Gastrocnemius medialis (tissue), 4 donors: ENCODE results near the gene PML.

Source experiments
- POLR2A ChIP-seq, 2 donors: fragments of 450-650 bp; IDR thresholded peaks; one replicate each; pipeline ENCODE4 v1.6.1; 2017; ENCODE audit warnings: antibody characterized with exemption in 2 of 2, mild to moderate bottlenecking in 2 of 2, moderate library complexity in 2 of 2
- TF ChIP-seq, protein P1 (sequence below), 5 experiments: fragments of 450-650 bp in 3 of 5; fragments of 200-600 bp in 2 of 5; sonication (generic) in 2 of 5; IDR thresholded peaks in 4 of 5; conservative IDR thresholded peaks in 1 of 5; 1 replicate in 4 of 5; 2 replicates in 1 of 5; pipeline ENCODE4 v1.5.1; 2016 to 2019; ENCODE audit warnings: antibody characterized with exemption in 5 of 5, mild to moderate bottlenecking in 3 of 5, moderate library complexity in 3 of 5

DNA sequence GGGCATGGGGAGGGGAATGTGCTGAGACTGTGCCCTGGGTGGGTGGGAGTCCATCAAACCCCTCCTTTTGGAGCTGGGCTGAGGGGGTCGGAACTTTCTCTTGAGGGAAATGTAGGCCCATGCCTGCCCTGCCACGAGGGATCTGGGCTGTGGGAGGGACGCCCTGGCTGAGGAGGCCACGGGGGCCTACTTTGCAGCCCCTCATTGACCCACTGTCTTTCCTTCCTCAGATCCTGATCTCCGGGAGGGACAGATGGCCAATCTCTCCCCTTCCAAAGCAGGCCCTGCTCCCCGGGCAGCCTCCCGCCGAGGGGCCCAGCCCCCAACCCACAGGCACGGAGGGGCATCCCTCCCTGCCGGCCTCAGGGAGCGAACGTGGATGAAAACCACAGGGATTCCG is 42.9 kb upstream of the PML start:
- TF ChIP-seq, protein P1, sequence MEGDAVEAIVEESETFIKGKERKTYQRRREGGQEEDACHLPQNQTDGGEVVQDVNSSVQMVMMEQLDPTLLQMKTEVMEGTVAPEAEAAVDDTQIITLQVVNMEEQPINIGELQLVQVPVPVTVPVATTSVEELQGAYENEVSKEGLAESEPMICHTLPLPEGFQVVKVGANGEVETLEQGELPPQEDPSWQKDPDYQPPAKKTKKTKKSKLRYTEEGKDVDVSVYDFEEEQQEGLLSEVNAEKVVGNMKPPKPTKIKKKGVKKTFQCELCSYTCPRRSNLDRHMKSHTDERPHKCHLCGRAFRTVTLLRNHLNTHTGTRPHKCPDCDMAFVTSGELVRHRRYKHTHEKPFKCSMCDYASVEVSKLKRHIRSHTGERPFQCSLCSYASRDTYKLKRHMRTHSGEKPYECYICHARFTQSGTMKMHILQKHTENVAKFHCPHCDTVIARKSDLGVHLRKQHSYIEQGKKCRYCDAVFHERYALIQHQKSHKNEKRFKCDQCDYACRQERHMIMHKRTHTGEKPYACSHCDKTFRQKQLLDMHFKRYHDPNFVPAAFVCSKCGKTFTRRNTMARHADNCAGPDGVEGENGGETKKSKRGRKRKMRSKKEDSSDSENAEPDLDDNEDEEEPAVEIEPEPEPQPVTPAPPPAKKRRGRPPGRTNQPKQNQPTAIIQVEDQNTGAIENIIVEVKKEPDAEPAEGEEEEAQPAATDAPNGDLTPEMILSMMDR (IDR thresholded peaks at IDR 0.05 in 4 of 5, conservative IDR thresholded peaks at IDR 0.05 in 1 of 5), result no peak
- TF ChIP-seq POLR2A (IDR thresholded peaks at IDR 0.05), result no peak
